HG03103 (cell line): ENCODE results near the gene KCNK6.
A peak's percentile ranks its signal among the peaks of the same experiment; 100 is the strongest.

Experiments used
- ATAC-seq: cut with Tn5 transposase; IDR thresholded peaks from one replicate; pipeline ENCODE4 v1.9.1; 2021; ENCODE audit warnings: low read depth; ENCODE audit not compliant: unreplicated experiment

KCNK6 gene

DNA sequence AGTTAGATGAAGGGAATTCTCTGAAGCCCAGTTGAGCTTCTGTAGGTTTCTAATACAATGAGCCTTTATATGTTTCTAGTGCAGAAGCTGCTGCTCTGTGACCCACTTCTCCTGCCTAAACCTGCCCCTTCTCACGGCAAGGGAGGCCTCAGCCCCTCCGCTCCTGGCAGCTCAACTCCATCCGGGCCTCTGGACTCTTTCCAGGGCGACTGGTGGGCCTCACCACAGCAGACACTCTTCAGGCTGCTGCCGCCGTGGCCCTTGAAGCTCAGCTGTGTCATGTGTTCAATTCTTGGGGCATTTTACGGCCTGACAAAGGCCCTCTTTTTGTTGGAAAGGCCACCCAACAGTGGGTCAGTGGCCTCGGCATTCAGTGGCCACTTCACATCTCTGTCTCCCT, 25.6 kb upstream of the KCNK6 start:
- no peak for ATAC-seq

GRCh38 chr19:38298821-38299680, 20.6 kb upstream of the KCNK6 start:
- no peak for ATAC-seq

- ATAC-seq, result no peak
These were observed 15.9 kb upstream of the KCNK6 start, which contains the start of gene C19orf33 for GRCh38 chr19:38303517-38304351. Gene C19orf33 (plus strand): TSS chr19:38304251. CDS start chr19:38304262, 11 bp downstream.

- no peak for ATAC-seq
These were observed 15.2 kb upstream of the KCNK6 start for GRCh38 chr19:38304352-38304865.

- no peak for ATAC-seq
These were observed 14.7 kb upstream of the KCNK6 start for GRCh38 chr19:38304866-38305429.

GRCh38 chr19:38306236-38306635, 13.4 kb upstream of the KCNK6 start:
- ATAC-seq, result no peak

GRCh38 chr19:38307076-38307475, 12.6 kb upstream of the KCNK6 start:
- ATAC-seq, result no peak

DNA sequence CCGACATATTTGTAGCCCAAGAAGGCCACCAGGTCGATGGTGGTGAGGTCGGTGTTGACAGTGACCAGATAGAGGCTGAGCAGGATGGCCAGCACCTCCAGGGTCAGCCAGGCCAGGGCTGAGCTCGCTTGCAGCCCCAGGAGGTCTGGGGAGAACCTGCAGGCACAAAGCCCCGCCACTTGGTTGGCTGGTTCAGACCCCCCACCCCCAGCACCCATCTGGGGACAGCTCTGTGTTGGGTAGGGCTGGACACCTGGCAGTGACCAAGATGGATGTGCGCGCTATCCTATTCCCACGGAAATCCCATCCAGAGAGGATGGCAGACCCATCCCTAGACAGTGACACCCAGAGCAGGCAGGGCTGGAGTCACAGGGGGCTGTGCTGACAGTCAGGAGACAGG, 12.0 kb upstream of the KCNK6 start:
- ATAC-seq, result no peak

- ATAC-seq, result no peak
These were observed 11.5 kb upstream of the KCNK6 start for GRCh38 chr19:38308006-38308766.

- ATAC-seq, result no peak
These were observed 10.6 kb upstream of the KCNK6 start for GRCh38 chr19:38308926-38309614.

DNA sequence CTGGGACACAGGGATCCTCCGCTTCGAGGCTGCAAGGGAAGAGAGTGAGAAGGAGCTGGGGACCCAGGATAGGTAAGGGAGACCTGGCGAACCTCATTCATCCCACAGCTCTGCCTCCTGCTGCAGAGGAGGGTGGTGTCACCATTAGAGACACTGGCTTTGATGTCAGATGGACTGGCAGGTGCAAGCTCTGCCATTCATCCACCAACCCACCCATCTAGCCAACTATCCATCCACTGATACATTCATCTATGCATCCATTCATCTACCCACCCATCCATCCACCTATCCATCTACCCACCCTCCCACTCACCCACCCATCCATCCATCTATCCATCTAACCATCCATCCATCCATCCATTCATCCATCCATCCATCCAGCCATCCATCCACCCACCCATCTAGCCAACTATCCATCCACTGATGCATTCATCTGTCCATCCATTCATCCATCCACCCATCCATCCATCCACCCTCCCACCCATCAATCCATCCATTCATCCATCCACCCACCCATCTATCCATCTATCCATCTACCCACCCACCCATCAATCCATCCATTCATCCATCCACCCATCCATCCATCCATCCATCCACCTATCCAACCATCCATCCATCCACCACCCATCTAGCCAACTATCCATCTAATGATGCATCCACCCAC, 9.9 kb upstream of the KCNK6 start:
- ATAC-seq, result no peak

- ATAC-seq, result no peak
These were observed 9.4 kb upstream of the KCNK6 start for GRCh38 chr19:38310279-38310670.

- no peak for ATAC-seq
These were observed 8.7 kb upstream of the KCNK6 start for GRCh38 chr19:38310986-38311385.

DNA sequence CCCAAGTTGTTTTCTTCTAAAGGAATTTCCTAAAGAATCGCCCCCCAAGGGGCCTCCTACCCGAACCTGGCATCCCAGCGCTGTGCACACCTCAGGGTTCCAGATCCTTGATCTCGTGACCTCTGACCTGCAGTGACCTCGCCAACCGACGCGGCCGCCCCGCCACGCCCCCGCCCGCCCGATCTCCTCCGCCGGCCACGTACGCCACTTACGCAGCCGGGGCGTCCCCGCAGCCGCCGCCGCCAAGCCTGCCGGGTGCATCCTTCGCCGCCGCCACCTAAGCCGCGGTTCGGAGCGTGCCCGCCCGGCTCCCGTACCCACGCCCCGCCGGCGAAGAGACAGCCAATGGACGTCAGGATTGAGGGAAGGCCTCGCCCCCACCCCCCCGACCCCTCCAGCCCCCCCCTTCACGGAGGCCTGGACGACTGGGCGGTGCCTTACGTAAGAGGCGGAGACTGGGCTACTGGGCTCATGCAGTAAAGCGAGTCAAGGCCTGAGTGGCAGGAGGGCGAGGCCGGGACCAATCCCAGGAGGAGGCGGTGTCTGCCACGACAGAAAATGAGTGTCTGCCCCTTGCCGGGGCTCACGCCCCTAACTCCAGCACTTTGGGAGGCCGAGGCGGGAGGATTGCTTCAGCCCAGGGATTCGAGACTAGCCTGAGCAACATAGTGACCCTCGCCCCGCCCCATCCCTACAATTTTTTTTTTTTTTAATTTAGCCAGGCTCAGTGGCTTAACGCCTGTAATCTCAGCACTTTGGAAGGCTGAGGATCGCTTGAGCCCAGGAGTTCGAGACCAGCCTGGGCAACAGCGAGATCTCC, 3.8 kb upstream of the KCNK6 start, which contains the start of gene YIF1B:
Gene YIF1B (minus strand): TSS at position 291 of the 820 bp plus-strand sequence. CDS start 30 bp downstream, at position 261.
- ATAC-seq, result peak; percentile 80

- no peak for ATAC-seq
These were observed 3.1 kb upstream of the KCNK6 start for GRCh38 chr19:38316477-38317067.

DNA sequence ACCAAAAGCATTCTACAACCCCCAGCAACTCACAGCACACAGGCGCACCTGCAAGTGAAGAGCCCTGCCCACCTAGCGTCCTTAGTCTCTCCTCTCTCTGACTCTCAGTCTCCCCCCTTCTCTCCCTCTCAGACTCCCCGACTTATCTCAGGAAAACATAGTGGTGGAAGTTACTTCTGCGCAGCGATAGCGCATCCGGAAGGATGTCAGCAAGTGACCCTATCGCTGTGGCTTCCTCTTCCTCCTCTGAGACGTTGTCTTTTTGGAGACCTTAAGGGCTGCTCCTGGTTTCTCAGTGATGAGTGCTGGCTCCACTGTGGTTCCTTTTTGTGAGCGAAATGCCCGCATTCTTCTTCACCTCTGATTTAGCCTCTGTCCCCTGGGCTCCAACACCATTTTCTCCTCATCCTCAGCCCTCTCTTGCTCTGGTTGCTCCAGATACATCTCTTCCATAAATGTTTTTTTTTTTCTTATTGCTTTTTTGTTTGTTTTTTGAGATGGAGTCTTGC, 2.5 kb upstream of the KCNK6 start:
- ATAC-seq, result no peak

DNA sequence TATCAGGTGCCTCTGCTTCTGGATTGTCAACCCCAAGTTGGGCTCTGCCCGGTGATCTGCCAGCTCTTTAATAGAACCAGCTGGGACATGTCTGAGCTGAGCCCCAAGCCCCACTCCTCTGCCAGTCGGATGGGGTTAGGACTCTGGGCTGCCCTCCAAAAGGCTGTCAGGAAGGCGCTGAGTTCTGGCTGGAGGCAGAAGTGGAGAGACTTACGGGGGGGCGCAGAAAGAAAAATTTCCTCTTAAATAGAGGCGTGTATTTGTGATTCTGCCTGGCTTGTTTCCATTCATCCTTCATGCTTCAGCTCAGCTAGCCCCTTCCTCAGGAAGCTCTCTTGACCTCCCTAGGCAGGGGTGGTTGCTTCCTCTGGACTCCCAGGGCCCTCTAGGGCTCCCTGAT, 985 bp upstream of the KCNK6 start:
- ATAC-seq, result no peak

DNA sequence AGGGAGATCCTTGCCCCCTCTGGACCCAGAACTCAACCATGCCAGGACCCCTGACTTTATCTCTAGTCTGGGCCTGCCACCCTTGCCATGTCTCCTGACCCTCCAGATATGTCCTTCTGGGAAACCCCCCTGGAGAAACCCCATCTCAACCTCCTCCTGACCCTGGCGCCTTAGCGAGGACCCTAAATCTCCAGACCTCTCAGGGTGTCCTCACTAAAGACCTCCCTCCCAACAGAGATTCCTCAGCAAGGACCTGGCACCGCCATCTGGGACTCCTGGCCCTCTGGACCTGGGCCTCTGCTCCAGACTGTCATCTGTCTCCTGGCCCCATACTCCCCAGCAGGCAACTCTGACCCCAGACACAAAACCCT, 1.3 kb downstream of the KCNK6 start:
- no peak for ATAC-seq
